HG03139 (cell line): ENCODE data around the gene ITPKC.
A peak's percentile ranks its signal among the peaks of the same experiment; 100 is the strongest.

ENCODE experiments used
- ATAC-seq: cut with Tn5 transposase; IDR thresholded peaks from one replicate; pipeline ENCODE4 v1.9.1; 2021; ENCODE audit not compliant: unreplicated experiment

ITPKC gene

DNA sequence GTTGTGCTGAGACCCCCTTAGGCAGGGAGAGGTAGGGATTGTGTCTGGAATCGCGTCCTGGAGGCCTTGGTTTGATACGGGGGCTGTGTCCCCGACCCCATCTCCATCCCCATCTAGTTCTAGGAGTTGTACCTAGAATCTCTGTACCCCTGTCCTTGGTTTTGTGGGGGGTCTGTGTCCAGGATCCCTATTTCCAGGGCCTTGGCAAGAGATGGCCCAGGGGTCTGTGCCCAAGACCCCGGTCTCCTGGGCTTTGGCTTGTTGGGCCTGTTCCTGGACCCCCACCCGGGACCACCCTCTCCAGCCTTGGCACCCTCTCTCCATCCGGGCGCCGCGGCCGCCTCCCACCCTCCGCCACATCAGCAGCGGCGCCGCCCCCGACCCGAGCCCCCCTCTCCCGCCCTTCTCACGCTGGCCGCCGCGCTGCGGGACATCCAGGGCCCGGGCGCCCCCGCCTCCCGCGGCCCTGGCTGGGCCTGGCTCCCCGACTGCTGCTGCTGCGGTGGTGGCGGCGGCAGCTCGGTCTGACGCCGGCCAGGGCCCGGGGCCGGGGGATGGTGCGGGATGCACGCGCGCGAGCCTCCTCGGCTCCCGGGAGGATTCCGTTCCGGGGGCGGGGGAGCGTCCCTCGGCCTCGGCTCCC is 26.7 kb upstream of the ITPKC start, which contains the start of gene NUMBL:
Gene NUMBL, minus strand, starts transcription at position 602 of the 643 bp plus-strand sequence. Its CDS starts 168 bp downstream, at position 434.
- no peak for ATAC-seq

DNA sequence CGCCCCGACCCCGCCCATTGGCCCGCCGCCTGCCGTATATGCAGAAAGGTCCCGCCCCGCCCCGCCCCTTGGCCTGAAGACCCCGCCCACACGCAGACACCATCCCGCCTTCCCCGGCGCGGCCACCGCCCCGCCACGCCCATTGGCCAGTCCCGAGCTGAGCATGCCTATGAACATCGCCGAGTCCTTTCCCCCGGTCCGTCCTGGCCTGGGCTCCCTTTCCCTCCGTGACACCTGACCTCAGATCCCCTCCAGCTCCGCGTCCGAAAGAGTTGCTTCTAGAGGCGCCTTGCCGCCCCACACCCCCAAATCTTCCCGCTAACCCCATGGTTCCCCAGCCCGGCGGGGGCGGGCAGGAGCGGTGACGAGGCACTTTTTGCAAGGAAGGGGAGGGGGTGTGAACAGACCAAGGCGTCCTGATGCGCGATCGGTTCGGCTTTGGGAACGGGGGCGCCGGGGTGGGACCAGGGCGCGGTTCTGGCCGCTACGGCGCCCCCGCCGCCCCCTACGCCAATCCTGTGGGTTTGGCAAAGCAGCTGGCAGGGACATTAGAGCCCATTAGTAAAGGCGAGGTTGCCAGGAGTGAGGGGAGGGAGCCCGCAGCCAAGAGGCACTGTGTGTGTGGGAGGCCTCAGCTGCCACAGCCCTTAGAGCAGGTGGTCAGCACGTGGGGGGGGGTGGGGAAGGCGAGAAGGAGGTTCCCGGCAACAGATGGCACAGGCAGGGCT is 26.1 kb upstream of the ITPKC start:
- peak; percentile 36 for ATAC-seq

DNA sequence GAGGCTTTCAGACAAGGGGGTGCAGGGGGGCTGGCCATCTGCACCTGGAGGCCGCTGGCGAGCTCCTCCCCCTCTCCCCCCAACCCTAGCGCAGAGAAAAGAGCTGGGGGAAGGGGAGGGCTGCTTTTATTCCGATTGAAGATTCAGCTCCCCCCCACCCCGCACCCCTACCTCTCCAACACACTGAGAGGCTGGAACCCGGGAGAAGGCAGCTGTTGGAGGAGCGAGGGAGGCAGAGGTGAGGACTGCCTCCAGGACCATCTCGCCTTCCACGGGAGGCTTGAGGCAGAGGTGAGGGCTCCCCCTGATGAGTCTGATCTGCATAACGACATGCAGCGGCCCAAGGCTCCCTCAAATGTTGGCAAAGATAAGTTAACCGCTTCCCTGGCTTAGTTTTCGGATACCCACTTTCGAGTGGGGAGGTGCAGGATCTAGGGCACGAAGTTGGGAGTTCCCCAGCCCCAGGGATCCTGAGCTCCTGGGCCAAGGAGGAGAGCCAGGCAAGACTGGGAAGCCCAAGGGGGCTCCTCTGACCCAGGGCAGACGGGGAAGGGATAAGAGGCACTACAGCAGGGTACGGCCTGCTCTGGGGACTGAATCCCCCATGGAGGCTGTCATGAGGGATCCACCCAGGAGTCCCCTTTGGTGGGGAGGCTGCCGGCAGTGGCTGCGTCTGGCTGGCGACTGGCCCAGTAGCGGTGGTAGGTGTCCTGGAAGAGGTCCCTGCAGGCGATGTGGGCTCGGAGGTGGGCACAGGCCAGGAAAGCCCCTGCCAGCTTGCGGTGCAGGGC is 25.3 kb upstream of the ITPKC start:
- ATAC-seq, result no peak

DNA sequence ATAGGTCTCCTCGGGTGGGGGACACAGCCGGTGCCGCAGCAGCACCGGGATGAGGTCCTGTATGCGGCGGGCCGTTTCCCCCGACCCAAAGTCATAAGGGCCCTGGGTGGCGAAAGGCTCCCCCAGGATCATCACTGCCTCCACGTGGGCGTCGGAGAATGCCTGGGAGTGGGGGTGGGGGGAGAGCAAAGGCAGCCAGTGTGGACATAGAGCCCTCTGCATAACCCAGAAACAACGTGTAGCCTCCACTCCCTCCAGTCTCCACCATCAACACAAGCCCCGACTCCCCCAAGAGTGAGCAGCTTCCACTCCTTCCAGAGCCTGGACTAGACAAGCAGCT is 24.7 kb upstream of the ITPKC start:
- no peak for ATAC-seq

DNA sequence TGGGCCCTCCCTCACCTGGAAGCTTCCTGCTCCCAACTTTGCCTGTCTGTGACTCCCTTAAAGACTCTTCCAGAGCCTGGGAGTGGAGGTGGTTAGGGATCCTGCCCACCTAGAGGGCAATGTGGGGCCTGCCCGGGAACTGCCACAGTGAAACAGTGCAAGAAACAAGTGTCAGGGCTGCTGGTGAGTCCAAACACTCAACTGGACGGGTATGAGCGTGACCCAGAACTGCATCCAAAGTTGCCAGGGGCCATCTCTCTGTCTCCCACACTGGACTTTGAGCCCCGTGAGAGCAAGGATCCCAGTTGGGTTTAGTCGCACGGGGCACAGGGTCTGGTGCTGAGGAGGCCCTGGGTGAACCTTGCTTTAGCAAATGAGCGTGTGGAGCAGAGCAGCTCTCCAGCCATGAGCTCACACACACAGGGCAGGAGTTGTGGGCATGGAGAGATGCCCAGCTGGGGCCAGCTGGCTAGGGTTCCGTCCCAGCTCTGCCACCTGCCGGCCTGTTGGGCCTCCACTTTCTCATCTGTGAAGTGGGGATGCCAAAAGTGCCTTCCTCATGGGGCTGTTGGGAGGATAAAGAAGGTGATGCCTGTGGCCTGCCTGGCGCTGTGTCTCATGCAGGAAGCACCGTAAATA is 23.6 kb upstream of the ITPKC start:
- ATAC-seq, result no peak

DNA sequence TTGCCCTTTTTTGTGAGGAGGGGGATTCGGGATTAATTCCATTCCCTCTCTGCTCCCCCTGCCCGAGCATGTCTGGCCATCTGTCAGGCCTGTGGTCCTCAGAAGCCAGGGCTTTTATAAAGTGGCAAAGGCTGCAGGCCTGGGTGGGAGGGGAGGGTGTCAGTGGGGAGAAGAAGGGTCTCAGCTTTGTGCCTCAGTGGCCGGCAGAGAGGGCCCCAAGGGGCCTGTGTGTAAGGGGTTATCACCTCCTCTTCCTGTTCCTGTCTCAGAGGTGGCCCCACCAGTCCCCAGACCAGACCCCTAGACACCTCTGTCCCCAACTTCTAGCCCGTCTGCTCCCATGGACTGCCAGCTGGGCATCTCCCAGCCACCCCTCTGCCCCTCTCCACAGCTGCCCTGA is 23.0 kb upstream of the ITPKC start:
- no peak for ATAC-seq

DNA sequence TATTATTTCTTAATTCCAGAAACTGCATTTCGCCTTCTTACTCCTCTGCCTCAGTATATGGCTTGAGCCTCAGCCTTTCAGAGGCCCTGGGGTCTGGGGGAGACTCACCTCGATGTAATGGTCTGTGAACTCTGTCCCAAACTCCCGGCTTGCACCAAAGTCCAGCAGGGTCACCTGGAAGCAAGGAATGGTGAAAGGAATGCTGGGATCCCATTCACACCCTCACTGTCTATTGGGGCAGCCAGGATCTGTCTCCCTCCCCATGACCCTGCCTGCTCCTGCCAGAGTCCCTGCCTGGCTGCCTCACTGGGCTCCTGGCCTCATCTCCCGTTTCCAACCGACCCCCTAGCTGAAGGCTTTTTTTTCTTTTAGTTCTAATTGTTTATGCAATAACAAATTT is 21.0 kb upstream of the ITPKC start:
- no peak for ATAC-seq

DNA sequence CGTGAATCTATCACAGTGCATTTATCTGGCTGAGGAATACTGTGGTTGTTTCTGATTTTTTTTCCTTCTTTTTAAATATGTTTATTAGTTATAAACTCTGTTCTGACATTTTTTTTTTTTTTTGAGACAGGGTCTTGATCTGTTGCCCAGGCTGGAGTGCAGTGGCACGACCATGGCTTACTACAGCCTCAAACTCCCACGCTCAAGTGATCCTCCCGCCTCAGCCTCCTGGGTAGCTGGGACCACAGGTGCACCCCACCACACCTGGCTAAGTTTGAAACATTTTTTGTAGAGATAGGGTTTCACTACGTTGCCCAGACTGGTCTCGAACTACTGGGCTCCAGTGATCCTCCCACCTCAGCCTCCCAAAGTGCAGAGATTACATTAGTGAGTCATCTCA is 19.9 kb upstream of the ITPKC start:
- ATAC-seq, result no peak

DNA sequence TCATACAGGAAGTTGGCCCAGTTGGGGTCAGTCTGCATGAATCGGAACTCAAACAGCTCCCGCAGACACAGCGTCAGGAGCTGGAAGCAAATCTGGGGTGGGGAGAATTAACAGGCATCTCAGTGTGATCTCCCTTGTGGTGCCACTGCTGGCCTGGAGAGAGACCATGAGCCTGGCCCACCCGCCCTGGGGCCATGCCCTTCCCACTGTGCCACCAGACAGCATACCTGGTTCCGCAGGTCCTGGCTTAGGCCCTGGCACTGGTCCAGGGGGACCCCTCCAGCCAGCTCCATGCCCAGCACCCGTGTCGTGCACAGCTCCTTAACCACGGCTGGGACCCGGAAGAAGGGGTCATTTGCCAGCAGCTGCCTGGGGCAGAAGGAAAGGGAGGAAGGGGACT is 16.8 kb upstream of the ITPKC start:
- ATAC-seq, result no peak

DNA sequence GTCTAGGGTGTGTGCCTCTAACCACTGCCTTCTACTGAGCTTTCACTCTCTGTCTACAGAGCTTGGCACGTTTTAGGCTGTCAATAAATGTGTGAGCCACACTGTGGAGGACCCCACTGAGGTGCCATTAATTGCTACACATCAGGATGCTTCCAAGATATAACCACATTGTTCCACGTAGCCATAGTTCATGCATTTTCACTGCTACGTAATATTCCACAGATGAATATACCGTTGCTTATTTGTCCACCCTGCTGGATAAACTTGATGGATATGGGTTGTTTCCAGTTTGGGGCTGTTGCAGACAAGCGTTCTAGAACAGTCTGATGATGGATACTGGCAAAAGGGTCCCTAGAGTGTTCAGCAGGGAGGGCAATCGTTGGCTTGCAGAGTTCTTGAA is 15.2 kb upstream of the ITPKC start:
- ATAC-seq, result no peak

DNA sequence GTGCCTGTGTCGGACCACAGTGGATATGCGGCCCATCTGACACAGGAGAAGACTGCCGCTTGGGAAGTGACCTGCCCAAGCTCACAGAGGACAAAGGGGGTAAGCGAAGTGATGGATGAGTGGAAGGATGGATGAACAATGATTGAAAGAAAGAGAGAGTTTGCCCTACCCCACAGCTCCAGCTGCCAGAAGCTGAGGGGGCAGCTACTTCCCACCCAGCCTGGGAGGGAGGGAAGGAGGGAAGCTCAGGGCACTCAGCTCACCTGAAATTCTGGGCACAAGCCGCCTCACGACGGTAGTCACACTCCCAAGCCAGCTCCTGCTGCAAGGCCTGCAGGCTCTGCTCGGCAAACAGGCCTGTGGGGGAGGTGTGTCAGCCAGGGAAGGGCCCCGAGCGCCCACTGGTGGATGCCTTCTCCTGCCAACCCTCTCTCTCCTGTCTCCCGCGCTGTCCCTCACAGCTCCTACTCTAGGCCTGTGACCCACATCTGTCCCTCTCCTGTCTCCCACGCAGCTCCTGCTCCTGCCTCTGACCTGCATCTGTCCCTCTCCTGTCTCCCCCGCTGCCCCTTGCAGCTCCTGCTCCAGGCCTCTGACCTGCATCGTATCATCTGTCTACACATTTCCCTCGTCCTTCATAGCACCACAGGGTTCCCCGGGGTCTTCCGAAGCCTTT is 14.4 kb upstream of the ITPKC start:
- ATAC-seq, result no peak

DNA sequence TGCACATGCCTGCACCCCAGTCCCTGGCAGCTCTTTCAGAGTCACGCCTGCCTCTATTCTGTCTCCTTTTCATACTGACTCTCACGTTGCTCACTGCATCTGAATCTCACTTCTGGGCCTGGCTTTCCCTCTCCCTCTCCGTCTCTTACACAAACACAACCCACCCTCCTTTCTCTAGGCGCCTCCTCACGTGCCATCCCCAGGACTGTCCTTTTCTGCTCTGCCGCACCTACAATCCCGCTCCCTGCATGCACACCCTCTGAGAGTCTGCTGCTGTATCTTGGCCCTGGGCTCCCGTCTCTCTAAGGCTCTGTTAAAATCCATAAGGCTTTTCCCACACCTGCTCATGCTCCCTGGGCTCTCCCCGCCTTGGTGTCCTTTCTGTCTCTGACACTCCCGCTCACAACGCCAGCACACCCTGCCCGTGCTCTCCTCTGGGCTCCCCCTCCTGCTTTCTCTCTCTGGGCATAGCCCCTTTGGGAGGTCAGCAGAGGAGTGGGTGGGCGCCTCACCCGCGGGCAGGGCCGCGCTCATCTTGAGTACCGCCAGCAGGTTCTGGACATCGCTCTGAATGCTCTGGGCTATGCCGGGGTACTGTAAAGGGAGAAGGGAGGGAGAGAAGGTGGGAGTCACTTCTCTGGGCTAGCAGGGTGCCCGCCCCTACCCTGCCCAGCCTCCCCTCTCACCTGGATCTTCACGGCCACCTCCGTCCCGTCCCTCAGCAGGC is 13.7 kb upstream of the ITPKC start:
- no peak for ATAC-seq

DNA sequence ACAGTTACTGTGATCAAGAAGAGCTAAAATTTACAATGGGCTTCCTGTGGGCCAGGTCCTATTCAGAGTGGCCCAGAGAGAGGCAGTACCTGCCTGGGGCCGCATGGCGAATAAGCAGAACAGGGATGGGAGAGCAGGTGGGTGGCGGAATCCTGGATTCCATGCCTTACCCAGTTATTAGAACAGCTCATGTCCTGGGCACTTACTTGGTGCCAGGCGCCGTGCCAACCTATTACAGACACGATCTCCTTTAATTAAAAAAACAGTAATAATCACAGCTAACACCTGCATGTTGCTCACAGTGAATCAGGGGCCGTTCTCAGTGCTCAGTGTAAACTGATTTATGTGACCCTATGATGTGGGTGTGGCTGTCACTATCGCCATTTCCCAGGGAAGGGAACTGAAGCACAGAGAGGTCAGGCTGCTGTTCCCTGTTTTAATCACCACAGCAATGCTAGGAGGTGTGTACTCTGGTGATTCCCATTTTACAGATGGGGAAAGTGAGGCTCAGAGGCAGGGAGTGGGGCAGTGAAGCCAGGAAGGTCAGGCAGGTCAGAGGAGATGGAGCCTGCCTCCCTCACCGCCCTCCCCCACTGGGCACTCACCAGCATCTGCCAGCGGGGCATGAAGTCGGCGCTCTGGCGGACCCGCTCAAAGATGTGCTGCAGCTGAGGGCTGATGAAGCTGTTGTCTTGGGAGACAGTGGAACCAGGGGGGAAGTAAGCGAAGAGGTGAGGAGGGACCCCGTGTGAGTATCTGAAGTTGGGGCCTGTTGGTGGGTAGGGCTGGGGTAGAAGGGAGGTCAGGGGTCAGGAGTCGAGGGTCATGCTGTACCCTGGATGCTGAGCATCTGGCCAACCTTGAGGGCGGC is 12.2 kb upstream of the ITPKC start:
- no peak for ATAC-seq

DNA sequence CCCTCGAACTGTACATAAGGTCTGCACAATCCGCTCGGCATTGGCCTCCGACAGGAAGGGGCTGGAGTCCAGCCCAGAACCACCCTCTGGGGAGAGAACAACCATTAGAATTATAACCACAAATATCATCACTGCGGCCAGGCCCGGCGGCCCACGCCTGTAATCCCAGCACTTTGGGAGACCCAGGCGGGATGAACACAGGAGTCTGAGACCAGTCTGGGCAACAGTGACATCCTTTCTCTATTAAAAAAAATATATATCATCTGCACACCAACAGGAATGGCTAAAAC is 11.6 kb upstream of the ITPKC start:
- no peak for ATAC-seq

DNA sequence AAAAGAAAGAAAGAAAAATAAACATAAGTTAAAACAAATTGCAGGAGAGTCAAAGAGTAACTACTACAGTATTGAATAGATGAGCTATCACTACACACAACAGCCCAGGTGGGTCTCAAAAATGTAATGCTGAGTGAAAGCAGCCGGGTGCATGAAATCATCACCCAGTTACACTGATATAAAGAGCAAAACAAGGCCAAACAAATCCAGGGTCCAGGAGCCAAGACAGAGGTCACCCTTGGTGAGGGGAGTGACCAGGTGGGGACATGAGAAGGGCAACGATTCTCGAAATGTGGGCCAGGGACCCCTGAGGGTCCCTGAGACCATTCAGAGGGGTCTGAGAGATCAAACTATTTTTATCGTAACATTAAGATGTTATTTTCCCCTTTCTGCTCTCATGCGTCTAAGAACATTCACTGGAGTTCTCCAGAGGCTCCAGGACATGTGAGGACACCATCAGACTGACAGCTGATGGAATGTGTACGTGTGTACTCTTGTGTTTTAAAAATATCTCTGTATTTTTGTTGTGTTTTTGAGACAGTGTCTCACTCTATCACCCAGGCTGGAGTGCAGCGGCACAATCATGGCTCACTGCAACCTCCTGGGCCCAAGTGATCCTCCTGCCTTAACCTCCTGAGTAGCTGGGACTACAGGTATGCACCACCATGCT is 10.8 kb upstream of the ITPKC start:
- no peak for ATAC-seq

DNA sequence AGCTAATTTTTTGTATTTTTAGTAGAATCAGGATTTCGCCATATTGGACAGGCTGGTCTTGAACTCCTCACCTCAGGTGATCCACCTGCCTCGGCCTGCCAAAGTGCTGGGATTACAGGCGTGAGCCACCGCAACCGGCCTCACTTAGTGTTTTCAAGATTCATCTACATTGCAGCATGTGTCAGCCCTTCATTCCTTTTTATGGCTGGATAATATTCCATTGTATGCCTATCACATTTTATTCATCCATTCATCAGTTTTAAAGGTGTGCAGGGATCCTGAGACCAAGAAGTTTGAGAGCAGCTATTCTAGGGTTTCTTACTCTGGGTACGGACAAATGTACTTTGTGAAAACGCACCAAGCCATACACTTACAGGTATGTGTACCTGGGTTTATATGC is 9.3 kb upstream of the ITPKC start:
- ATAC-seq, result no peak

DNA sequence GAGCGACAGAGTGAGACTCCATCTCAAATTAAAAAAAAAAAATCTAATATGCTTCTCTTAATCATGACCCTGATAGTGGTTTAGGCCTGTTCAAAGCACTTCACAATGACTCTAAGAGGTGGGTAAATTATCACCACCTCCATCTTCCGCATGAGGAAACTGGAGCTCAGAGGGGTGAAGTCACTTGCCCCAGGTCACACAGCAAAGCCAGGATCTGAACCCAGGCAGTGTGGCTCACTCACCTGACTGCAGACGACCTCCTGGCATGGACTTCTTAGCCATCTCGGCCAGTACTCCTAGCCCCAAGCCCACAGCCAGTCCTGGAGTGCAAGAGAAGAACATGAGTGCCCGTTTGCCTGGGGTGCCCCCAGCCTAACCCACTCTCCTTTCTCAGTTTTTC is 7.1 kb upstream of the ITPKC start:
- no peak for ATAC-seq

DNA sequence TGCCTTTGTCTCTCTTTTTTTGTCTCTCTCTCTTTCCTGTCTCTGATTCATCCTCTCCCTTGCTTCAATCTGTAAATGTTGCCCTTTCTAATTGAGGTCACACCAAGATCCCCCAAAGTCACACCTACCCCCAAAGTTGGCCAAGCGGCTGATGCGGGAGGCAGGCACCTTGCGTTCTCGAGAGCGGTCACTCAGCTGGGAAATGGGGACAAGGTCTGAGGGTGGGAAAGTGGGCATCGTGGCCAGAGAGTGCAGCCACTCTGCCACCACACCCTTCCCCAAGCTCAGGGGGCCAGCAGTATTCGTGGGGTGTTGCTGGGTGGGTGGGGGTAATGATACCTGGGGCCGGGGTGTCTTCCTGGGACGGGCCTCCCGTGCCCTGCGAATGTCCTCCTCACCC is 3.0 kb upstream of the ITPKC start:
- no peak for ATAC-seq
